ENCODE measurements around the gene KNCN. TPM values are rescaled to one million over a fixed set of nuclear protein-coding genes. Genes with fewer than 3 reads are reported as not detected.

KNCN gene
- total RNA-seq, 4 donors from 2014 or later: not detected

DNA sequence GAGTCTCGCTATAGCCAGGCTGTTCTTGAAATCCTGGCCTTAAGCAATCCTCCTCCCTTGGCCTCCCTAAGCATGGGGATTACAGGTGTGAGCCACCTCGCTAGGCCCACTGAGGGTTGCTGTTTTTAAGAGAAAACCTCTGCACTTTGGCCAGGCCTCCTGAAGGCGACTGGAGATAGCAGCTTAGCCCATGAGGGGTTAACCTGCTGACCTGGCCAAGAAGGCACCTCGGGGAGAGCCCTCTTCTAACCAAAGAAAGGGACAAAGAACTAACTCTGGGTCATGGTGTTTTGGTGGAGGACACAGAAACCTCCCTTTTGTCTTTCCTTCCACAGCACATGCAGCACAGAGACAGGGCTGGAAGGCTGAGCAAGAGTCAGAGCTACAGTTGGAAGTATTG, 17.7 kb upstream of the KNCN start:
- no peaks in the 10 kb centered on the region for H3K9me3 ChIP-seq
- H3K27me3 ChIP-seq: no peaks in the 10 kb centered on the region
- intact Hi-C loops (cut with DNase I; ENCODE audit: low total_unique reads): no loop called here
- no peak overlapping the region for H3K4me3 ChIP-seq
- DNase-seq: no peak
- no peaks in the 10 kb centered on the region for H3K36me3 ChIP-seq
- TF ChIP-seq, protein P1, sequence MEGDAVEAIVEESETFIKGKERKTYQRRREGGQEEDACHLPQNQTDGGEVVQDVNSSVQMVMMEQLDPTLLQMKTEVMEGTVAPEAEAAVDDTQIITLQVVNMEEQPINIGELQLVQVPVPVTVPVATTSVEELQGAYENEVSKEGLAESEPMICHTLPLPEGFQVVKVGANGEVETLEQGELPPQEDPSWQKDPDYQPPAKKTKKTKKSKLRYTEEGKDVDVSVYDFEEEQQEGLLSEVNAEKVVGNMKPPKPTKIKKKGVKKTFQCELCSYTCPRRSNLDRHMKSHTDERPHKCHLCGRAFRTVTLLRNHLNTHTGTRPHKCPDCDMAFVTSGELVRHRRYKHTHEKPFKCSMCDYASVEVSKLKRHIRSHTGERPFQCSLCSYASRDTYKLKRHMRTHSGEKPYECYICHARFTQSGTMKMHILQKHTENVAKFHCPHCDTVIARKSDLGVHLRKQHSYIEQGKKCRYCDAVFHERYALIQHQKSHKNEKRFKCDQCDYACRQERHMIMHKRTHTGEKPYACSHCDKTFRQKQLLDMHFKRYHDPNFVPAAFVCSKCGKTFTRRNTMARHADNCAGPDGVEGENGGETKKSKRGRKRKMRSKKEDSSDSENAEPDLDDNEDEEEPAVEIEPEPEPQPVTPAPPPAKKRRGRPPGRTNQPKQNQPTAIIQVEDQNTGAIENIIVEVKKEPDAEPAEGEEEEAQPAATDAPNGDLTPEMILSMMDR (IDR thresholded peaks at IDR 0.05): no peak
- no peak for TF ChIP-seq POLR2A (IDR thresholded peaks at IDR 0.05)
- no peaks in the 10 kb centered on the region for H3K4me1 ChIP-seq
- H3K27ac ChIP-seq: no peak overlapping the region

DNA sequence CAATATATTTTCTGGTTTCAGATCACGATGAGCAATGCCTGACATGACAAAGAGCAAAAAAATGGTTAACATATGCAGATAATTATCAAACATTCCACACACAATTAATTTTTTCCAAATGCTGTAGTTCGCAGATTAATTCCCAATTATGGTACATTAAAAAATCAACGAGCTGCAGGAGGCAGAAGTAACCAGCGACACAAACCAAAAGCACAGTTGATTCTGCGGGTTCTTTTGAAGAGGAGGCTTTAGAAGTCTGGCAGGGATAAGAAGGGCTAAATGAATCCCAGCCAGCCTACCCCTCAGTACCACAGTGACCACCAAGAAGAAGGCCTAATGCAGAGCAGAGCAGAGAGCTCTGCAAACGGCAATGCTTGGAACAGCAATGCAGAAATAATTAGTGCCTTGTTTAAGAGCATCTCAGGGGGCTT, 17.0 kb upstream of the KNCN start:
- Histone ChIP-seq H3K4me1 (no peaks in the 10 kb centered on the region), H3K27me3 (no peaks in the 10 kb centered on the region), H3K36me3 (no peaks in the 10 kb centered on the region), H3K27ac (no peak overlapping the region), H3K4me3 (no peak overlapping the region), H3K9me3 (no peaks in the 10 kb centered on the region)
- intact Hi-C loops (cut with DNase I; ENCODE audit: low total_unique reads): no loop called here
- no peak for DNase-seq
- TF ChIP-seq, protein P1 (IDR thresholded peaks at IDR 0.05): no peak
- TF ChIP-seq POLR2A (IDR thresholded peaks at IDR 0.05): no peak

DNA sequence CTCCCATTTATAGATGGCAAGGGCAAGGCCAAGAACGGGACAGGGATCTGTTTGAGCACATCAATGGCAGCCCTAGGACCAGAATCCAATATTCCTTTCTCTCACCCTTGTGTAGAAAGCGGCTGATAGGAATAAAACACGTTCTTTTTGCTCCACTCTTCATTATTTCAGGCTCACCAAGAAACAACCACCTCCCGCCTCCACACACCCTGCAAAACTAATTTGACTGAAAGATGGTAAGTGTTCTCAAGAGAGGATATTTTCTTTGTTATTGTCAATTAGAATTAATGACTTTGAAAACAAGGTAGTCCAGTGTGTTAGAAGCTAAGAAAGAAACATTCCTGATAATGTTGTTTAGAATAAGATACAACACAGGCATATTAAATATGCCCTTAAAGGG, 11.9 kb upstream of the KNCN start:
- no peak for DNase-seq
- no peaks in the 10 kb centered on the region for H3K27me3 ChIP-seq
- intact Hi-C loops (cut with DNase I; ENCODE audit: low total_unique reads): no loop called here
- TF ChIP-seq POLR2A (IDR thresholded peaks at IDR 0.05): no peak
- no peak overlapping the region for H3K27ac ChIP-seq
- no peaks in the 10 kb centered on the region for H3K36me3 ChIP-seq
- no peaks in the 10 kb centered on the region for H3K9me3 ChIP-seq
- H3K4me1 ChIP-seq: no peaks in the 10 kb centered on the region
- no peak overlapping the region for H3K4me3 ChIP-seq

DNA sequence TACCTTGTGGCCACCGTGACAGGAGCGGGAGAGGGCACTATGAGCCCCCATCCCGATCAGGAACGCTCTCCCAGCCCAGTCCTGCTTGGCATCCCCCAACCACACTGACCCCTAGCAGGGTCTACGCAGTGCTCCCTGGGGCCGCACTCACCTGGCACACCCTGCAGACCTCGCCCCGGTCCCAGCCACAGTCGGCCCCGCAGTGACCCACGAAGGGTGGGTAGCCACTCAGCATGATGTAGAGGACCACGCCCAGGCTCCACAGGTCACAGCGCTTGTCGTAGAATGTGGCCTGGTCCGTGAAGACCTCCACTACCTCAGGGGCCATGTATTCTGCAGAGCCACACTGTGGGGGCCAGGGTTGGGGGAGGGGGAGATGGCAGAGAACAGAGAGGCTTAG, 11.1 kb upstream of the KNCN start:
- Histone ChIP-seq H3K27me3 (no peaks in the 10 kb centered on the region), H3K27ac (no peak overlapping the region), H3K4me1 (no peaks in the 10 kb centered on the region), H3K4me3 (no peak overlapping the region), H3K9me3 (no peaks in the 10 kb centered on the region), H3K36me3 (no peaks in the 10 kb centered on the region)
- intact Hi-C loops (cut with DNase I; ENCODE audit: low total_unique reads): no loop called here
- no peak for DNase-seq
- TF ChIP-seq POLR2A (IDR thresholded peaks at IDR 0.05): no peak
- TF ChIP-seq, protein P1 (IDR thresholded peaks at IDR 0.05): no peak

DNA sequence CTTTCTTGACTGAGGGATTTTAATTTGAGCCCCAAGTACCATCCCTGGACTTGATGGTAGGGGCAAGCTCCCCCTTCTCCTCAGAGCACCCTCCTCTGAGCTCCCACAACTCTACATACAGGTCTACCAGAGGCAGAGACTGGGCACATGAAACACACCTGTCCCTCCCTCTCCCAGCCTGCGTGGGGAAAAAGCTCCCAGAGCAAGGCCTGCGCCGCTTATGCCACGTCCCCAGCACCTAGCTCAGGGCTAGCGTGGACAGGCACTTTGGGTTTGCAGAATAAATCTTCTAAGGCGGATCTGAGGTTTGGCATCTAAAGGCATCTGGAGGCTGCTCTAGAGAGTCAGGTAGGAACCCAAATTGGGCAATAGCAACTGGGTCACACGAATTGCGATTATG, 7.5 kb upstream of the KNCN start:
- Histone ChIP-seq H3K27me3 (no peaks in the 10 kb centered on the region), H3K36me3 (no peaks in the 10 kb centered on the region), H3K4me1 (no peaks in the 10 kb centered on the region), H3K27ac (no peak overlapping the region), H3K9me3 (no peaks in the 10 kb centered on the region), H3K4me3 (no peak overlapping the region)
- intact Hi-C loops (cut with DNase I; ENCODE audit: low total_unique reads): no loop called here
- TF ChIP-seq POLR2A (IDR thresholded peaks at IDR 0.05): no peak
- TF ChIP-seq, protein P1 (IDR thresholded peaks at IDR 0.05): no peak
- no peak for DNase-seq
